HCT116 (cell line): ENCODE measurements around the gene SP100. TPM values are rescaled to one million over a fixed set of nuclear protein-coding genes. Genes with fewer than 3 reads are reported as not detected.

ENCODE experiments used
- ATAC-seq: fragments of 200-7000 bp; cut with Tn5 transposase; 2 replicates; pipeline ENCODE4 v1.9.1; 2020; ENCODE audit warnings: mild to moderate bottlenecking, moderate library complexity
- BruUV-seq: library from RNA; stranded (reverse); fragments of 400-500 nt; replicated peaks from 2 replicates; lab custom pipeline; 2021; lab: Mats Ljungman, UMichigan
- CTCF ChIA-PET: fragments of 300-600 bp; sonication (Branson Sonifier 250); formaldehyde crosslinking; loops from one replicate; lab custom pipeline; 2021; ENCODE audit warnings: antibody characterized with exemption; lab: Charles Lee
- POLR2A ChIA-PET: fragments of 300-600, 350-600 bp; sonication (Branson Sonifier 250); formaldehyde crosslinking; loops from one replicate; lab custom pipeline; 2021; ENCODE audit warnings: antibody characterized with exemption; lab: Charles Lee
- RAD21 ChIA-PET, 2 experiments: fragments of 300-600 bp; sonication (Branson Sonifier 250); formaldehyde crosslinking; loops; one replicate each; lab custom pipeline; 2023; ENCODE audit warnings: low total read pairs in 2 of 2; ENCODE audit not compliant: uncharacterized antibody in 2 of 2, unreplicated experiment in 2 of 2, low non-redundant PET in 1 of 2; lab: Charles Lee
- DNase-seq: peaks from one replicate; pipeline ENCODE4 v3.0.0-alpha.2; 2010; ENCODE audit warnings: low read depth, low spot score
- H2AFZ ChIP-seq: fragments of 200-600 bp; shearing (Covaris generic), sonication (generic); 2 replicates; pipeline ENCODE4 v1.6.1; 2017; ENCODE audit warnings: low read depth, mixed run types, mixed read lengths, antibody characterized with exemption, low read length; ENCODE audit not compliant: poor library complexity, severe bottlenecking
- H3K27ac ChIP-seq: 2 replicates; pipeline ENCODE4 v1.5.1; 2012; ENCODE audit warnings: low read depth, low read length
- H3K27me3 ChIP-seq: fragments of 200-600 bp; sonication (generic); 2 replicates; pipeline ENCODE4 v1.6.1; 2016; ENCODE audit warnings: mixed run types, low read length, mixed read lengths; ENCODE audit not compliant: insufficient read depth
- H3K36me3 ChIP-seq, 2 experiments: fragments of 200-500 bp in 1 of 2; fragments of 200-600 bp in 1 of 2; sonication (Bioruptor generic) in 1 of 2; sonication (generic) in 1 of 2; 2 replicates each; pipeline versions ENCODE4 v1.5.1 to v1.6.1; 2014 to 2016; ENCODE audit warnings: low read length in 2 of 2, inconsistent platforms in 1 of 2, mixed read lengths in 1 of 2, mixed run types in 1 of 2; ENCODE audit not compliant: insufficient read depth in 2 of 2, control insufficient read depth in 1 of 2
- H3K4me1 ChIP-seq, 2 experiments: fragments of 200-600 bp in 1 of 2; sonication (generic) in 1 of 2; 2 replicates each; pipeline versions ENCODE4 v1.5.1 to v1.6.1; 2012 to 2017; ENCODE audit warnings: low read length in 2 of 2, inconsistent platforms in 1 of 2, mild to moderate bottlenecking in 1 of 2, mixed read lengths in 1 of 2, mixed run types in 1 of 2, moderate library complexity in 1 of 2; ENCODE audit not compliant: insufficient read depth in 2 of 2, control insufficient read depth in 1 of 2
- H3K4me2 ChIP-seq: fragments of 200-600 bp; sonication (generic); 2 replicates; pipeline ENCODE4 v1.6.1; 2017; ENCODE audit warnings: mixed run types, low read length, mixed read lengths
- H3K4me3 ChIP-seq, 2 experiments: fragments of 200-600 bp in 1 of 2; sonication (generic) in 1 of 2; replicated peaks in 1 of 2; 2 replicates each; pipeline ENCODE4 v1.5.1; 2011 to 2016; ENCODE audit warnings: low read length in 2 of 2, control low read depth in 1 of 2, low read depth in 1 of 2, mild to moderate bottlenecking in 1 of 2, mixed read lengths in 1 of 2, mixed run types in 1 of 2
- H3K79me2 ChIP-seq: fragments of 200-600 bp; sonication (generic); 2 replicates; pipeline ENCODE4 v1.6.1; 2017; ENCODE audit warnings: mild to moderate bottlenecking, mixed run types, low read length, moderate library complexity, mixed read lengths; ENCODE audit not compliant: insufficient read depth
- H3K9ac ChIP-seq: fragments of 200-600 bp; sonication (generic); 2 replicates; pipeline ENCODE4 v1.6.1; 2016; ENCODE audit warnings: low read length, mixed read lengths
- H3K9me2 ChIP-seq: fragments of 200-600 bp; sonication (generic), shearing (Covaris generic); 2 replicates; pipeline ENCODE4 v1.6.1; 2017; ENCODE audit warnings: mixed run types, mild to moderate bottlenecking, moderate library complexity; ENCODE audit not compliant: insufficient read depth
- H3K9me3 ChIP-seq, 2 experiments: fragments of 200-500 bp in 1 of 2; fragments of 200-600 bp in 1 of 2; sonication (Bioruptor generic) in 1 of 2; sonication (generic) in 1 of 2; 2 replicates each; pipeline ENCODE4 v1.6.1; 2014 to 2017; ENCODE audit warnings: low read length in 2 of 2, mixed read lengths in 2 of 2, inconsistent platforms in 1 of 2, low read depth in 1 of 2, mild to moderate bottlenecking in 1 of 2, mixed run types in 1 of 2, moderate library complexity in 1 of 2; ENCODE audit not compliant: control insufficient read depth in 1 of 2, insufficient read depth in 1 of 2
- H4K20me1 ChIP-seq: fragments of 200-600 bp; sonication (generic), shearing (Covaris generic); 2 replicates; pipeline ENCODE4 v1.6.1; 2017; ENCODE audit warnings: mixed run types, mild to moderate bottlenecking, moderate library complexity; ENCODE audit not compliant: insufficient read depth
- ATF3 ChIP-seq: IDR thresholded peaks from 2 replicates; pipeline ENCODE4 v1.6.1; 2012
- CTCF ChIP-seq, 3 experiments: fragments of 200-600 bp in 1 of 3; sonication (generic) in 1 of 3; IDR thresholded peaks in 2 of 3; conservative IDR thresholded peaks in 1 of 3; 2 replicates each; pipeline ENCODE4 v1.5.1; 2012 to 2017; ENCODE audit warnings: low read depth in 2 of 3, low read length in 2 of 3, antibody characterized with exemption in 1 of 3, borderline replicate concordance in 1 of 3, control low read depth in 1 of 3, mild to moderate bottlenecking in 1 of 3, mixed read lengths in 1 of 3, mixed run types in 1 of 3, moderate library complexity in 1 of 3; ENCODE audit not compliant: insufficient read depth in 1 of 3
- POLR2AphosphoS5 ChIP-seq: IDR thresholded peaks from 2 replicates; pipeline ENCODE4 v1.6.1; 2011; ENCODE audit warnings: mild to moderate bottlenecking, low read depth, low read length, moderate library complexity
- RAD21 ChIP-seq: IDR thresholded peaks from 2 replicates; pipeline ENCODE4 v1.6.1; 2012; ENCODE audit warnings: low read depth, mild to moderate bottlenecking
- SRF ChIP-seq: IDR thresholded peaks from 2 replicates; pipeline ENCODE4 v1.6.1; 2012; ENCODE audit warnings: low read depth
- YY1 ChIP-seq: IDR thresholded peaks from 2 replicates; pipeline ENCODE4 v1.6.1; 2011; ENCODE audit warnings: low read length, low read depth, moderate library complexity, mild to moderate bottlenecking; ENCODE audit not compliant: insufficient replicate concordance; ENCODE audit errors: extremely low read depth
- ZBTB33 ChIP-seq: IDR thresholded peaks from 2 replicates; pipeline ENCODE4 v1.6.1; 2011; ENCODE audit warnings: mild to moderate bottlenecking, low read length, moderate library complexity; ENCODE audit not compliant: insufficient replicate concordance; ENCODE audit errors: extremely low read depth
- ZFX ChIP-seq: fragments of 450-650 bp; IDR thresholded peaks from 2 replicates; pipeline ENCODE4 v1.6.1; 2017
- ZNF274 ChIP-seq: fragments of 200-500 bp; sonication (Bioruptor generic); IDR thresholded peaks from 2 replicates; pipeline ENCODE4 v1.6.1; 2014; ENCODE audit warnings: mild to moderate bottlenecking, low read depth, low read length, inconsistent platforms
- intact Hi-C: fragments of 100-400 bp; cut with micrococcal nuclease; formaldehyde crosslinking; loops from 2 replicates; pipeline ENCODE4 v1.10.0; 2022
- total RNA-seq: library from RNA; stranded (reverse); gene quantifications from one replicate; pipeline ENCODE4 v1.2.1, GENCODE V29; 2021; ENCODE audit not compliant: unreplicated experiment

SP100 gene
- total RNA-seq, 1 experiment from 2014 or later, result 48.1 TPM

GRCh38 chr2:230552181-230552580 lies 136.2 kb downstream of the SP100 start (continued):
- TF ChIP-seq ZBTB33 (no peak), ZNF274 (no peak), ATF3 (peak; percentile 29; the same call in 1 of the 2 replicates)
- TF ChIP-seq, all 23 proteins: peak for 4

GRCh38 chr2:230557065-230557464 lies 141.1 kb downstream of the SP100 start:
- Histone ChIP-seq H3K79me2 (no peaks in the 10 kb centered on the region), H3K27me3 (no peaks in the 10 kb centered on the region), H3K9ac (no peak overlapping the region), H2AFZ (no peak overlapping the region), H3K4me2 (no peak overlapping the region), H3K36me3 (no peaks in the 10 kb centered on the region), H3K27ac (no peak overlapping the region), H3K4me1 (peaks cover 0 to 4% of the 10 kb centered on the region in 2 experiments; a peak in 2 of 4 replicates), H3K9me3 (no peaks in the 10 kb centered on the region), H3K9me2 (no peaks in the 10 kb centered on the region), H3K4me3 (no peak overlapping the region), H4K20me1 (no peaks in the 10 kb centered on the region)
- RAD21 ChIA-PET, result no interaction called here
- POLR2A ChIA-PET, result no interaction called here
- intact Hi-C loops, result no loop called here
- no peak for DNase-seq
- TF ChIP-seq CTCF (IDR thresholded peaks at IDR 0.05 in 2 of 3, conservative IDR thresholded peaks at IDR 0.05 in 1 of 3; ENCODE audit: borderline replicate concordance in 1 of 3, insufficient read depth in 1 of 3, low read depth in 2 of 3, low read length in 2 of 3), result no peak
- TF ChIP-seq ATF3, result no peak
- no peak for TF ChIP-seq ZFX
- no peak for TF ChIP-seq ZBTB33
- no peak for TF ChIP-seq SRF
- no peak for TF ChIP-seq RAD21
- TF ChIP-seq POLR2AphosphoS5, result no peak
- TF ChIP-seq YY1, result no peak
- CTCF ChIA-PET, result no interaction called here
- BruUV-seq, result no TSS peak
- ATAC-seq, result no peak
